GM21528 (cell line): ENCODE measurements around the gene IGFALS.
A peak's percentile ranks its signal among the peaks of the same experiment; 100 is the strongest.

Experiments used
- ATAC-seq: cut with Tn5 transposase; IDR thresholded peaks from one replicate; pipeline ENCODE4 v1.9.1; 2021; ENCODE audit warnings: mild to moderate bottlenecking, moderate library complexity; ENCODE audit not compliant: unreplicated experiment, low FRiP score

The IGFALS gene

DNA sequence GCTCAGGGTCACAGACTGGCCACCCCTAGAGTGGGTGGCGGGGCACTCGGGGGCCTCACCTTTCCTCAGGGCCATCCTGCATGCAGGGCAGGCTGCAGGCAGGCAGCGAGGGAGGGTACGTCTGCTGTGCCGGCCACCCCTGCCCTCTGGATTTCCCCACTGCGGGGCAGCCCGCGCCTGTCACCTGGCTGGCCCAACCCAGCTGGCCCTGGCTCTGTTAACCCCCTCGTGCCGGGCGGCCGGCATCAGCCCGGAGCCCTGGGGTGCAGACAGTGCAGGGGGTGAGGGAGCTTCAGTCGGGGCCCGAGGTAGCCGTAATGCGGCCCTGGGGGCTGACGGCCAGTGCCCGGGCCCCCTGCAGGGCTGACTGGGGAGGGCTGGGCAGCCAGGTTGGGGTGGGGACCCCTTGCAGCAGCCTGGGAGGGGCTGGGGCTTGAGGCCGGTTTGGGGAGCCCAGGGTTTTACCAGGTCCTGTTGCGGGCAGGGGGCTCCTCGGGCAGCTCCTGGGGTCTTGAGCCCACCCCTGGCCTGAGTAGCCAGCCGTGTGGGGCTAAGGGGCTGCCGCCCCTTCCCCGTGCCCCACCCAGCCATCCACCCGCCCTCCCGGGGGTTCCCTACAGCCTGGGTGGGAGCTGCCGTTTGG is at the start of gene IGFALS:
Gene IGFALS, minus strand, starts transcription at position 128 of the 643 bp plus-strand sequence. Its CDS starts 53 bp downstream, at position 75.
- ATAC-seq = no peak

DNA sequence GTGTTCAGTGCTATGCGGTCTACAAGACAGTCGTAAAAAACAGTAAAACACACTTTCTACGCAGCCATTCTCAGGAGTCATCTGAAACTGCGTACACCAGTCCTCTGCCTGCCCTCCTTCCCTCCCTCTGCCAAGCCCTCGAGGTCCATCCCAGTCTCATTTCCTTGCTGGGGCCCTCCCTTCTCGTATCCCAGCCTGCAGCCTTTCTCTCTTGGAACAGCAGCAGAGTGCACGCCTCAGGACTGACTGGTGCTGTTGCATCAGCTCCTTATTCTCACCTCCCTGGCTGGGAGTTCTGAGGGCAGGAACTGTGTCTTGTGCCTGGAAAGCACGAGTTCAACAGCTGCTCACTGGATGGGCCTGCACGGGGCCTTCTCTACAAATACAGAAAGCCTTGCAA is 46.0 kb upstream of the IGFALS start:
- ATAC-seq = no peak

DNA sequence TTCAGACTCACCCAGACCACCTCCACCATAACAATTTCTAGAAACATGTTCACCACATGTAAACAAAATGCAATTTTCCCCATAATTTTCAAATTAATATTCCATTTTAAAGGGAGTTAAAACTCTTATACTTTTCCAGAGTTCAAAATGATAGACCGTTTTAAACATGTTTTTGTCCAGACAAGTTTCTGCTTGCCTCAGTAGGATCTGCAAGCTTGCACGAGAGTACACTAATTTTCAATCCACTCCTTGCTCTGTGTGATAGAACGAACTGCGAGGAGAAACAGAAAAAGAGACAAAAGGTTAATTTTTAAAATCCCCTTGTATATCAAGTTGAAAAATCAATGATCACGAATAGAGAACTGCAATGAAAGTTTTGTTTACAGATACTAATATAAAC is 40.6 kb upstream of the IGFALS start:
- no peak for ATAC-seq

DNA sequence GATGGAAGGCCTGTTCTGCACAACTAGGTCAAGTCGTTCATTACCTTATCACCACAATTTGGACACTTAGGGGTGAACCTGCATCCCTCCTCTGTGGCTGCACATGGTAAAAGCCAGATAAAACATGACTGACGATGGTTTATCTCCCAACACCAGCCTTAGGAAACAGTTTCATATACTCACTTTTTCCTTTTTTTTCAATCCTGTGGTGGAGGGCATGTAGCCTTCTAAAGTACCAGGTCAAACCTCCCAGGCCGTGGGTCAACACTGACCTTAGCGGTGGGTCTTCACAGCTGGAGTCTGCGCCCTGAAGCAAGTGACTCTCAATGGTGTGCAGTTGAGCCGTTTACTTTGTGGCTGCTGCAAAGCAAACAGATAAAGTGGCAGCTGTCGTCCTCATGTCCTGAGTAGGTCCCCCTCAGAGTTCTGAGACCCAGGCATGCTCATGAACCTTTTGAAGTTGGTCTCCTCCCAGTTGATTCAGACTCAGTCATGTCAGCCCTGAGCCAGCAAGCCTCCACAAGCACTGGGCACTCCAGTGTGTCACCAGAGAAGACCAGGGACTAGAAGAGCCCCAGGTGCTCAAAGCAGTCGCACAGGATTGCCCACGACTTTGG is 39.4 kb upstream of the IGFALS start:
- no peak for ATAC-seq

DNA sequence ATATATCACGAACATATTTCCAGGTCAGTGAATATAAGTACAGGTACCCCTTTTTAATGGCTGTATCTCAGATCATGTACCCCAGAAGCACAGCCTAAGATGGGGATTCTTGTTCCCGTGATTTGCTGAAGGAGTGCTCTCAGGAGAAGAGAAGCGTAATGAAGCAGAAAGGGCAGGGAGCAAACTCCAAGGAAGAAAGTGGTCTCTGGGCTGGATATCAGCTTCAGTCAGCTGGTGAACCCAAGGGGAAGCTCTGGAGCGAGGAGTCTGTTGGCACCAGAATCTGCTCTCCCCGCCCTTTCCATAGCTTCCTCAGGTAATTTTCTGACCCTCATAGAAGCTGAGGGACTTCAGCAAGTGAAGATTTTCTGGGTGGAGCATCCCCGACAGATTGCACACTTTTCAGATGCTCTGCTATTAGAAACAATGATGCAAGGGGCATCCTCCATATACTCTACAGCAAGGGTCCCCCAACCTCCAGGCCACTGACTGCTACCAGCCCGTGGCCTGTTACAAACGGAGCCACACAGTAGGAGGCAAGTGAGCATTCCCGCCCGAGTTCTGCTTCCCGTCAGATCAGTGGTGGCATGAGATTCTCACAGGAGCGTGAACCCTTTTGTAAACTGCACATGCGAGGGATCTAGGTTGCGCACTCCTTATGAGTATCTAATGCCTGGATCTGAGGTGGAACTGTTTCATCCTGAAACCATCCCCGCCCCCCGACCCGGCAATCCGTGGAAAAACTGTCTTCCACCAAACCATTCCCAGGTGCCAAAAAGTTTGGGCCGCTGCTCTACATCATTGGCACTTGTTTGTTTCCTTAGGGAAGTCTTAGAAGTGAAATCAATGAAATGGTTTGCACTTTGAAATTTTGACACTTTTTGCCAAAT is 37.9 kb upstream of the IGFALS start:
- ATAC-seq = no peak

- ATAC-seq = no peak
Observed at GRCh38 chr16:1830213-1830612, 36.7 kb upstream of the IGFALS start.

DNA sequence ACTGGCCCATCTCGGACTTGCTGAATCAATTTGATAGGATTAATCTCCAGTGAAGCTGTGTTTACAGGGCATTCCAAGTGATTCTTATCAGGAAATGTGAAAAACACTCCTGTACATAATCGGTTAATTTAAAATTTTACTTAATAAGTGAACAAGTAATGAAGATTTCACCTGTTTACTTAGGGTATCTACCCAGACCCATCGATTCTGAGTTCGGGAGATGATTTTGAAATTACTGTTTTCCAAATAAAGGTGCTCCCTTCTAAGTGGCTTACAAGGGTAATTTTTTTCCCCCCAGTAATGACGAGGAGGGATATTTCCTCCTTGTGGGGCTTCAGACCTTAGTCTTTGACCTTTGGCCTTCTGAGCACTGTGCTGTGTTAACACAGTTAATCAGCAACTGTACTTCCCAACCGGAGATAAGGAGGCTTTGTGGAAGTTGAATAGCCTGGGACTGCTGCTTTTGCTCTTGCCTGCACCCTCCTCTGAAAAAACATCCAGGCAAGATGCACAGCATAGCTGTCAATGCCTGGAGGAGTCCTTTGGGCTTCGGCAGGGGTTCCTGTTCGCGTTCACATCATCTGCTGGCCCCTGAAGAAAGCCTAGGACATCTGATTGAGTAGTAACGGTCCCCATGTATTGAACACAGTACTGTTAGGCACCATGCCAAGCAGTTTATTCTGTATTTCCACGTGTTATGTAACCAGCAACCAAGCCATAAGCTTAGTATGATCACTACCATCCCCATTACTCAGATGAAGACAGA is 35.3 kb upstream of the IGFALS start:
- no peak for ATAC-seq

- peak; percentile 86 for ATAC-seq
Observed at GRCh38 chr16:1826691-1827573, 33.4 kb upstream of the IGFALS start, which contains the start of the genes FAHD1 and HAGH. FAHD1 (plus strand) TSS chr16:1827206; CDS start chr16:1827239, 33 bp downstream. HAGH (minus strand) TSS chr16:1826825; CDS start chr16:1826787, 38 bp downstream.

- peak; percentile 42 for ATAC-seq
Observed at GRCh38 chr16:1825864-1826690, 32.6 kb upstream of the IGFALS start.

DNA sequence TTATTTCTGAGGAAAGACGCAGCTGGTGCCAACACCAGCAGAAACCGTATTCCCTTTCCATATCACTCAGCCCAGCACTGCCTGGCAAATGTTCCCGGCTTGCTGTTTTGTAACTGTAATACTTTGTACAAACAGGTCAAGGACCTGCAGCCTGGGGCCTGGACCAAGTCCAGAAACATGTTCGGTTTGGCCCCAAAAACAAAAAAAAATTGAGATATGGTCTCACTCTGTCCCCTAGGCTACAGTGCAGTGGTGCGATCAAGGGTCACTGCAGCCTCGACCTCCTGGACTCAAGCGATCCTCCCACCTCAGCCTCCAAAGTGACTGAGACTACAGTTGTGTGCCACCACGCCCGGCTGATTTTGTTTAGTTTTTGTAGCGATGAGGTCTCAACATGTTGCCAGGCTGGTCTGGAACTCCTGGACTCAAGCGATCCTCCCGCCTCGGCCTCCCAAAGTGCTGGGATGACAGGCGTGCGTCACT is 31.9 kb upstream of the IGFALS start:
- ATAC-seq = no peak

GRCh38 chr16:1823821-1824220 is 30.3 kb upstream of the IGFALS start:
- no peak for ATAC-seq

DNA sequence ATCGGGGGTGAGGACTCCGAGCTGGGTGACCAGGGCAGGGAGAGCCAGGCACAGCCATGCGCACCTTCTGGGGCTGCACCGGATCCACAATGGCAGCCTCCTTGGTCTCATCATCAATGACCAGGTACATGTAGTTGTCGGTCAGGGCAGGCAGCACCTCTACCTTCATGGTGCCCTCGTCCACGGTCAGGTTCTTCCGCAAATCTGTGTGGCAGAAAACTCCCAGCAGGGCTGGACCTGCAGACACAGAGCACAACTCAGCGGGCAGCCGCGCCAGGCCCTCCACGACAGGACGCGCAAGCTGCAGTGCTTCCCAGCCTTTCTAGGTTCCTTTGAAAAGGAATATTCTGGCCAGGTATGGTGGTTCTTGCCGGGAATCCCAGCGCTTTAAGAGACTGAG is 29.3 kb upstream of the IGFALS start:
- no peak for ATAC-seq

DNA sequence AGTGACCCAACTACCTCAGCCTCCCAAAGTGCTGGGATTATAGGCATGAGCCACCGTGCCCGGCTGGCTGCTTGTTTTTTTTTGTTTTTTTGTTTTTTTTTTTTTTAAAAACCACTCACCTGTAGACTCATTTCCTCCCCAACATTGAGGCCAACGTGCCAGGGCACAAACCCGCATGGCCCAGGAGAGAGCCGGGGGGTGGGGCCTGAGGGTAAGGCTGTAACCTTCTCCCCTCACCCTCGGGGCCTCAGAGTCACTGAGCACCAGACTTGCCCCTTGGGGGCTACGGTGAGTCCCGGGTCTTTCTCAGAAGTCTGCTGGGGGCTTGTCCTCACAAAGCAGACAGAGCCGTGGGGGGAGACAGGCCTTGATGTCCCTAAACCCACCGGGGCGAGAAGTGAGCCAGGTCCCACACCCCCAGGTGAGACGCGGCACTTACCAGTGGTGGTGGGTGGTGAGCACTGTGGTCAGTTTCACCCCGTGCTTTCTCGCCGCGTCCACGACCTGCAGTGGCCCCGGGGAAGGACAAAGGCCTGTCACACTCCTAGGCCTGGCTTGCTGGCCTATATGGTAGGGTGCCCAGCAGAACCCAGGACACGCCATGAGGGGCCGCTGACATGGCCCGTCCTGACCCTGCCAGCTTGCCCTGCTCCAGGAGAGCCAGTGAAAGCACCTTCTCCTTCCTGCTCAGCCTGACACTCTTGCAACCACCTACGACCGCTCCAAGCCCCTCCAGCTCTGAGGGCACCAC is 28.5 kb upstream of the IGFALS start:
- ATAC-seq = no peak

DNA sequence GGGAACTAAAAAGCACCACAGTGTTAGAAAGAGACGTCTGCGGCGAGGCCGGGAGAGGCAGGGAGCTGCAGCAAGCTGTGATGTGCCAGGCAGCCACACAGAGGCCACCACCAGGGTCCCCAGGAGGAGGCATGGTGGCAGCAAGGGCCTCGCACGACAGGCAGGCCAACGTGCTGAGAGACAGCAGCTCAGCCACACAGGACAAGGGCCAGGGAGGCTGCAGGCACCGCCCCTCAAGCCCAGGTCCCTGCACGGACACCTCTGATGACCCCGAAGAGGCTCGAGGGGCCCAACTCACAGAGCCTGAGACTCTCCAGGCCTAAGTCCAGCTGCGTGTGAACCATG is 27.4 kb upstream of the IGFALS start:
- ATAC-seq = no peak

DNA sequence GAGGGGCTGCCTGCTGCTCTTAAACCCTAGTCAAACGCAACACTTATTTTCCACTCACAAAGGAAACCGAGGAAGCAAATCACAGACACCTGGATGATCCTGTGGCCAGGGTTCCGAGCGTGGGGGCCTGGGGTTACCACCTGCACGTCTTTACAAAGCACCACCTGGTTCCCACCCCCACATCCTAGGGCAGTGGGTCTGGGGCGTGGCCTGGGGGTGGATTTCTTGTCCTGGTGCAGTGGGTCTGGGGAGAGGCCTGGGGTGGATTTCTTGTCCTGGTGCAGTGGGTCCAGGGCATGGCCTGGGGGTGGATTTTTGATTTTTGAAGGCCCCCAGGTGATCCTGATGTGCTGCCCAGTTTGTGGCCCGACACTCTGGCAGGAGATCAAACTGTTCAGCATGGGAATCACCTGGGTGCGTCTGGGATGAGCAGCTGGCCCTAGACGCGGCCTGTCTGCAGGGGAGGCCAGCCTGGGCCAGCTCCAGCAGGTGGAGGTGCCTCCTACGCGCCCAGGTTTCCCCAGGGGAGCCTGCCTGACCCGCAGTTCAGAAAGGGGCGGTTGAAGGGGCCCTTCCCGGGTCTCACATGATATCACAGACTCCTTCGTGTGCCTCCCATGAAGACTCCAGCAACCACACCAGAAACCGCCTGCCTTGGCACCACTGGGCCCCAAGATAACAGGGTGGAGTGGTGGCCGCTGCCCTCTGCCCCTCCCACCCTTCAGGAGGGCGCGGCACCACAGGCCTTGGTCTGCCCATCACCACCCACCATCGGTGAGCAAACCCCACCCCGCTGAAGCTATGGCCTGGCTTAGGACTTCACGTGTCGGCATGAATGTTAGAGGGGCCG is 26.8 kb upstream of the IGFALS start:
- ATAC-seq = no peak

DNA sequence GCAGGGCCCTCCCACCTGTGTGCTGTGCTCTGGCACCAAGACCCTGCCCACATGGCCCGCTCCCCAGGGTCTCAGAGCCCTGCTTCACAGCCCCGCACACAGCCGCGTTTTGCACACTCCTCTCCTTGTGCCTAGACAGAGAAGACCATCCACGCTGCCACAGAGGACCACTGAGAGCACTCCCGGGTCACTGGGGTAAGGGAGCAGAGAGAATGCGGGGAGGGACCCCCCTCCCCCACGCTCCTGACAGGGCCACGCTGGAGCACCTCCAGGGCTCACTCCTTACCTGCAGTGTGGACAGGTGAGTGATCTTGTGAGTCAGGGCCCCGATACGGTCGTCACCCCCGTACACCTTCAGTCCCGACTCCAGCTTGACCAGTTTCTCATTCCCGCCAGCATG is 26.1 kb upstream of the IGFALS start:
- ATAC-seq = no peak

GRCh38 chr16:1818873-1819525 is 25.5 kb upstream of the IGFALS start:
- no peak for ATAC-seq
